SK-MEL-5 (cell line): ENCODE results near the gene EPHA4. TPM values are rescaled to one million over a fixed set of nuclear protein-coding genes. Genes with fewer than 3 reads are reported as not detected.

Source experiments
- DNase-seq: peaks from one replicate; pipeline ENCODE4 v3.0.0-alpha.2; 2016; ENCODE audit warnings: low read depth, low spot score
- in situ Hi-C: cut with HindIII; loops from 2 replicates; pipeline ENCODE4 v1.10.0; 2016; ENCODE audit warnings: low sequenced_read_pairs, high pct_unique_total_duplicates, low pct_unique_long_range_greater_than_20kb
- total RNA-seq: library from RNA; depleted of rRNA; stranded (reverse); fragments of >200 nt; shearing (Covaris generic); gene quantifications from 2 replicates; pipeline ENCODE4 v1.2.3, GENCODE V29; 2014

Gene EPHA4
- total RNA-seq, 1 experiment from 2014 or later: 42.4 TPM

DNA sequence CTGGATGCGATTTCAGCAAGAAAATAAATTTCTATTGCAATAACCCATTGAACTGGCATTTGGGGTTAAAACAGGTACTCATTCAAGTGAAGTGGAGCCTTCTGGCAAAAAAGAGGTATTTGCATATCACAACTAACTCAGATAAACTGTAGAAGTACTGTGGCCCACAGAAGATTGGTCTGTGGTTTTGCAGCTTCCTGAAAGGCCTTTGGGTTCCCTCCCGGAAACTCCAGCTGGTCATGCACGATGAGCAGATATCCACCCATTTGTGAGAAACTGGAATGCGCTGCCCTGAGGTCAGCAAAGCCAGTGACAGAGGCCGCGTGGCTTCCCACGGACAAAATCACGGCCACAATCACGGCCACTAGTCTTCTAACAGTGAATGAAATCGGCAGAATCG lies 106.3 kb downstream of the EPHA4 start:
- in situ Hi-C loops: no loop called here
- DNase-seq: no peak

DNA sequence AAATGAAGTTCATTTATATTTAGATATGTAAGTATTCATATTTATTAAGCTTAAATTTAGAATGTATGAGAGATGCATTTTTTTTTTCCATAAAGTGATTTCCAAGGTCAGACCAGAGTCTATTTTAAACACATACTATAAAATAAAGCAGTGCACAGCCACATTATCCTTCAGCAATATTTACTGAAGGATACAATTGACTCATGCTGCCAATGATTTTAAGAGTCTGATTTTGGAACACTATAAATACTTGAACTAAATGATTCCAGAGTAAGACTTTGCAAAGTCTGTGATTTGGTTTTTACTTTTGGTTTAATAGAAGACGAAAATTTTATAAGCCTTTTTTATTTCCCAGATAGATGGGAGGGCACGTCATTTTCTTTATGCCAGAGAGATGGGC lies 107.1 kb downstream of the EPHA4 start:
- in situ Hi-C loops: no loop called here
- no peak for DNase-seq

DNA sequence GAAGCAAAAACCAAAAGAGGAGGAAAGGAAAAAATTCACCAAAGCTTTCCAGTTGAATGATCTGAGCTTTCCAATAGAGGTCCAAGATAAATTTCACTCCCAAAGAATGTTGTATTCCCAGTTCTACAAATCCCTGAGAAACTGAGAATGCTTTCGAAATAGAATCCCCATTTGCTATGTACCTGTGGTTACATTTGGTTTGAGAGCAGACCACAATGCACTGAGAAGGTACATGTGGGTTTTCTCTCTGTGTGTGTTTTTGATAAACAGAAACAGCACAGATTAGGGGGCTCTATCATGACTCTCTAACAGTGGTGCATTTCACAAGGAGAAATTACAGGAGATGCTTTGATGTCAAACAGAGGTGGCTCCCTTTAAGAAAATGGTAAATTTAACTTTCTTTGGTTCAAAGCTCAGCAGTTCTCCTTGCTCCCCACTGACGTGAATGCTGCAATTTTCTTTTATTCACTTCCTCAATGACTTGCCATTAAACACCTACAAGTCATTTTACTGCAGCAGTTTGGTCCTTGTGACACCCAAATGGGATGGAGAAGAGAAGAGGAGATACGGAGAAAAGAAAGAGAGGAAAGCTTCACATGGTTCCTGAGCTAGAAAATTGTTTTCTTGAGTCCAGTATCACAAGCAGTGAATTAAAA lies 108.7 kb downstream of the EPHA4 start:
- no peak for DNase-seq
- in situ Hi-C loops: no loop called here

DNA sequence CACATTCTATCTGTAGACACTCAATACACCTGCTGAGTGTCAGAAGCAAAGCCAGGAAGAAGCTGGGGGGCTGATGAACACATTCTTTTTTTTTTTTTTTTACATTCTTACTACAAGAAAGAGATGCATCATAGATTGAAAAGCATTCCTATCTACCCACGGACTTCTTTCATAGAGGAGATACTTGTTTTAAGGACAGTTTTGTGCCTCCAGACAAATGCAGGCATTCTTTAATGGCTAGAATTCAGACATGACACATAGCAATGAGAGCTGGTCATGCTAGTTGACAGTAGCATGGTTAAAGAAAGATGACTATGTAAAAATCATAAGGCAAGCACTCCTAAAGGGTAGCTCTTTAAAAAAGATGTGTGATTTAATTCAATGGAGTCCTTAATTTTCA lies 110.2 kb downstream of the EPHA4 start:
- in situ Hi-C loops: no loop called here
- peak; percentile 19 for DNase-seq

DNA sequence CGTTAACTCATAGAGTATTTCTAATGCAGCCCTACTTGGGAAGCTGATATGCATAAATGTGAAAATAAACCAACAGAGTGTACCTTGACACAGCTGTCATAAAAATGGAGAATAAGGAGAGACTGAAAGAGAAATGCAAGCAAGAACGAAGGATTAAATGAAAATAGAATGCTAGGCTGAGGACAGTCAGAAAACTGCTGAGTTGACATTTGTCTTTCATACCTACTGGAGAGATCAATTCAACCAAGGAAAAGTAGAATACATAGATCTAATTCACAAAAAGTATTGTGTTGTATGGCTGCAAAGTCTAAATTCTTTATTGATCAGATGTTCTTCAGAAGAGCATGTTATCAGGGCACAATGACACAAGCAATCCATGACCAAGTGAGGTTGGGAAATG lies 112.0 kb downstream of the EPHA4 start:
- in situ Hi-C loops: no loop called here
- no peak for DNase-seq

DNA sequence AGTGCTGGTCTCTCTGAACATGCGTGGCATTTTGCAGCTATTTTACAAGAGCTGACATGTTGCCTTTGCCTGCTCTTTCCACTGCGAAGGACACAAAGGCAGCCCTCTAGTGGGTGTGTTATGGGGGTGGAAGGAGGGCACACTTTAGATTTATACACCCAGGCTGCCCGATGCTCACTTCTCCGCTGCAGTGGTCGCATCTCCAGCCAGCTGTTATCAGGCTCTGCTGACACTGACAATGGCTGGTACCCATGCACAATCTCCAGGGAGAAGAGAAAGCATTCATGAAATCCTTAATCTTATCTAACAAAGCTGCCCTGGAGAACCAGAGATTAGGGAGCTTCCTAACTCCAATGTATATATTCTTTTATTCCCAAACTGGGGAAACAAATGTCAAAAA lies 113.5 kb downstream of the EPHA4 start:
- in situ Hi-C loops: no loop called here
- DNase-seq: no peak

DNA sequence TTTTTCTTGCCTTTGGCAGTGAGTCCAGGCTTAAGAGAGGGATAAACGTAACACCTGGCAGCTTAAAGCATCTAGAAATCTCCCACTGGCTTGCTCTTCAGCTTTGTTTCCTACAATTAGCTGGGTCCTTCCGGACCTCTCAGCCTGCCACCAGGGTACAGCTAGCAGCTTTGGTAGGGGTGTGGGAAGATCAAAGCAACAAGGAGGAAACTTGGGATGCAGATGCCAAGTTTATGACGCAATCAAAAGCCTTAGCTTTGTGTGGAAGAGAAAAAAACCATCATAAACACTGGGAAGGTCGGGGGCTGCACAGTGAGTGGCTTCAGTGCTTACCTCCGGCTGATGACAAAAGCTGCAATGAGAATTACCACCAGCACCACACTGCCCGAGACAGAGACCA lies 116.9 kb downstream of the EPHA4 start:
- DNase-seq: no peak
- in situ Hi-C loops: no loop called here

DNA sequence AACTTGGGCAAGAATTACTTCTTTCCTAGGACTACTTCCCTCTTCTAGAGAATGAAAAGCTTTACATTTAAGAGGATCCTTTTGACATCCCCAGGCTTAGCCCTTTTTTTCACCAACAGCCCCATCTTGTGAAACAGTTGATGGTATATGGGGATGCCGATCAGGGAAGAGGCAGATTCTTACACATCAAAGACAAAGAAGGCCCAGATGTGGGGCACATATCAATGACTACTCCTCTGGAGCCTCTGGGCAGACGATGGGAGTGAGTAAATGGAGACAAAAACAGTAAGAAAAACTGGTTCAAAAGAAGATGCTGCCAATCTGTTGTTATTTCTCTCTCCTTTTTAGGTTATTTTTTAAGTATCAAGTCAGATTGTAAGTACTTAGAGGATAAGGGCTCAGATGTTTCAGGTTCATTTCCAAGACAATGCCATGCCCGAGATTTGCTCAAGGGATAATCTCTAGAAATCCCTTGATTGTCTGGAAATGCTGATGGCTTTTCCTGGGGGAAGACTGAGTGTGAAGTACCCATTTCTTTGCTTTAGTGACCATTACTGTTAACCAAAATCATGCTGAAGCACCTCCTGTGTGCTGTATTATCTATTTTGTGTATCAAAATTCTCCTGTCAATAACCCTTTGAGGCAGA lies 117.5 kb downstream of the EPHA4 start:
- DNase-seq: no peak
- in situ Hi-C loops: no loop called here

DNA sequence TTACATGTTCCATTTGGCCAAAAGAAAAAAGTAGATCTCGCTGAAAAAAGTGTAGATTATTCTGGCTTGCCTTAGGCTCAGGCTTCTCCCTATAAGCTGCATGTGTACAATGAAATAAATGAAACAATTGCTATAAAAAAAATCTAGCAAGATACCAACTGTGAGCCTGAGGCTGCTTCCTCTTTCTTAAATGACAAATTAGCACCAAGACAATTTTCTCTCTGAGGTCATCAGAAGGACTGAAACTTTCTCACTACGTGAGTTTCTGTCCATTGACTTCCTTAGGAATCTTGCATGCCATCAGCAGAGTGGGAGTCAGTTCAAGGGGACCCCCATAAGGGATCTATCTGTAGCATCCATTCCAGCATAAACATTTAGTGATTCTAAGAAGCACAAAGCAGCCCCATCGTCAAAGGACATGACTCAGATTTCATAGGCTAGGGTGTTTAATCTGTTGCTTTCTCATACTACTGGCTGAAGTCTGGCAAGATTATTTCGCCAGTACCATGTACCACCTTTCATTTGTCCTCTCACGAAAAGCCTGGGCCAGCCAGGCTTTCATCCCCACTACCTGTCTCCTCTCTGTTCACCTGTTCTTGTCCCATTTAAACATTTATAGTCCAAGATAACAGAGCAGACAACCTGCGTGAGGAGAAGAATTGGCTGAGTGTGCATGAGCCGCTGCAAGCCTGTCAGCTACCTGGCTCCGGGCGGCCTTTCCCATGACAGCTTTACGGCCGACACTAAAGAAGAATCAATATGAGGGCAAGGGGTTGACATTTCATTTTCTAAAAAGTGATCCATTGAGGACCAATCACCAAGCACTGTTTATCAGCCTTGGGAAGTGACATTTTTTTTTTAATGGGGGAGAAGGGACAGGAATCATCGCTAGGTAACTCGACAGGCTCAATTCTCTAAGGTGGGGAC lies 120.0 kb downstream of the EPHA4 start:
- in situ Hi-C loops: no loop called here
- no peak for DNase-seq

DNA sequence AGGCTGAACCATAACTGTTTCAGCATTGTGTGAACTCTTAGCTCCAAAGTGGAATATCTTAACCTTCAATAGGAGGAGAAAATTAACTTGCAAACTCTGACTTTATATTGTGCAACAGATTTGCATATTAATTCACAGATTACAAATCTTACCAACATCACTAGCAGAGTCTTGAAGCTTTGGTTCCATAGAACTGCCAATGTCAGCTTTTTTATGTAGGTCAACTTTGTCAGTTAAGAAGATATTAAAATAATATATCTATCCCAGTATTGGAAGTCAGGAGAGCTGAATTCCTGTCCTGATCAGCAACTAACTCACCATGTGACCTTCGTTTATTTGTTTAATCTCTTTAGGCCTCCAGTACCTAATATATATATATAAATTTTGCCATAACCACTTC lies 121.8 kb downstream of the EPHA4 start:
- in situ Hi-C loops: no loop called here
- no peak for DNase-seq

DNA sequence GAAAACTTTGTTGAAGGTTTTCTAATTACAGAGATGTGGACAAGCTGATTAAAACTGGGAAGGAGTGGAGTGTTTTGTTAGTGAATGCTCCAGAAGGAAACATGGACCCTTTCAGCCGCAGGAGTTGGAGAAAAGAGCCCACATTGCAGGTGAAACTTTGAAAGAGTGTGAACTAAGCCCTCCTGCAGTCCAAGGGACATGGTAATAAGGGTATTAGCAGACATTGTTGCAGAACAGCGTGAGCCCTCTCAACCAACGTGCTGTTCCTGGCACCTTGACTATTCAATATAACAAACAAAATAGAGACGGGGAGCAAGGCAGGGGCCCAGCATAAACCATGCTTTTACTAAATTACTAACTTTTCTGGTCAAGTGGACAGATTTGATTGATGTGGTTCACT lies 122.7 kb downstream of the EPHA4 start:
- DNase-seq: no peak
- in situ Hi-C loops: no loop called here

DNA sequence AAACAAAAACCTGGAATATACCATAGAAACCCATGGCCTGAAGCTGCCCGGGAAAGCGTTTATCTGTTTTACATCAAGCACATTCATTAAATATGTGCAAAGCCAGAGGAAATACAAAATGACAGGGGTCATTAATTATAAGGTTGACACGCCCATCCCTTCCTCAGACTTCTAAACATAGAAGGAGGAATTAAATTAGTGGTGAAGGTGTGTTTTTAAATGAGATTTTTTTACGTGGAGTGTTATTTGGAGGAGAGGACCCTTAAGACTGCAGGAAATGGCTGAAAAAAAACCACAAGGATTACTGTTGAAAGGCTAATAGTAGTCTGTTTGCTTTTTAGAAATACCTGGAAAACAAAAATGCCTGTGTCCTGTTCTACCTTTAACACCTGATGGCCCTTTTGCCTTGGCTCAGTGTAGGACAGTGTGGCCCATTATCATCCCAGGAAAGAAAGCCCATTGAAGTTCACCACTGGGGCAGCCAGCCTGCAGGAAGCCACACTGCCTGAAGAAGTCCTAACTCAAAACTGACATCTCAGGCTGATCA lies 123.2 kb downstream of the EPHA4 start:
- DNase-seq: no peak
- in situ Hi-C loops: no loop called here

DNA sequence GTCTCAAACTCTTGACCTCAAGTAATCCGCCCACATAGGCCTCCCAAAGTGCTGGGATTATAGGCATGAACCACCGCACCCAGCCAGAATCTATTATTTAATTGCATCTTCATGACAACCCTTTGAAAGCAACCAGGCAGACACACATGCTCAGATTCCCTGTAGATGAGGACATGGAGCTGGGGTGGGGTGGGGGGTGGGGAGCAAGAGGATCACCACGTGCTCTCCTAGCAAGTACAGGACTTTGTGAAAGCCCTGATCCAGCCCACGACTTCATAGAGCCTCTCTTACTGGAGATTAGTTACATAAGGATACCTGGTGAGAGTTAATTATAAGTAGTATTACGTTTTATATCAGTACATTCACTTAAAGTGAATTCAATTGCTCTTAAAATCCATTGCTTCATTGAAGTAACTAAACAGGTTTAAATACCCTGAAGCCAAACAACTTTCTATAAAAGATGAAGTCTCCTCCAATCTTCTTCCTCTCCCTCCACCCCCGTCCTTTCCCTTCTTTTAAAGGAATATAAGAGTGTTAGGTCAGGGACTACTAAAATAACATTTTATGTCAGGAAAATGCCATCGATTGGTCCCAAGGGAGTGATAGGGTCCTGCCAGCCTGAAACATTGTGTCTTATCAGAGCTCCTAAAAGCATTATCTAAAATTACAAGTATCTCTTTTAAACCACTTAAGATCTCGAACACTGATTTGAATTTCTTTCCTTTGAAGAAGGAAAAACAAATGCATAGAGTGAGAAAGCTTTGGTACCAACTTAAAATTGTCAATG lies 123.9 kb downstream of the EPHA4 start:
- in situ Hi-C loops: no loop called here
- DNase-seq: no peak

DNA sequence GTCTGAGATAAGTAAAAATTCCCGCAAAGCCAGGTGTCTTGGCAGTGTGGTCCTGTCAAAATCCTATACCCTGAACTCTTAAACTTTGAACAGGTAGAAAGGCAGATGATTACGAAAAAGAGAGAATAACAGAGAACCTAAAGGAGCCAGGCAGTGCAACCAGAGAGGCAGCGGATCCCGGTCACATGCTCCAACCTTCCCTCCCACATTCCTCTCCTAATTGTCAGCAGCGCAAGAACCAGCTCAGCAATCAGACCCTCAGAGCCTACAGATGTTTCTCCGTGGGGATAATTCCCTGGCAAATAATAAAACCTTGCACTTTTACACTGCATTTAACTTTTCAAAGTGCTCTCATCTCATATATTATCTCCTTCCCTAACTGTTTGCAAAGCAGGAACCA lies 124.8 kb downstream of the EPHA4 start:
- in situ Hi-C loops: no loop called here
- DNase-seq: no peak

DNA sequence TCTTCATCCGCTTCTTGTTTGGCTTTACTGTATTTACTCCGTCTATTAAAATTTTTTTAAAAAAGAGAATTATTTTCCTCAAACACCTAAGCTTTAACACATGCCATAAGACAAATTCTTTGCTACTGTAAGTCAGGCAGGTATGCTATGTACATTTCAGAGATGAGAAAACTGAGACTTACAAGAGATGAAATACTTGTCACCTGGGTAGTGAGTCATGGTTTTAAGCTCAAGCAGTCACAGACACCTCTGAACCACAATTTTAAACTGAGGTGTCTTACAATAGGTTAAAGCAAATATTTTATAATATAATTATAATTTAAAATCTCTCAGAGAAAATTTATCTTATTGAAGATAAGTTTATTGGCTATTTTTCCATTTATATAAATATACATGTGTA lies 126.0 kb downstream of the EPHA4 start:
- no peak for DNase-seq
- in situ Hi-C loops: no loop called here

DNA sequence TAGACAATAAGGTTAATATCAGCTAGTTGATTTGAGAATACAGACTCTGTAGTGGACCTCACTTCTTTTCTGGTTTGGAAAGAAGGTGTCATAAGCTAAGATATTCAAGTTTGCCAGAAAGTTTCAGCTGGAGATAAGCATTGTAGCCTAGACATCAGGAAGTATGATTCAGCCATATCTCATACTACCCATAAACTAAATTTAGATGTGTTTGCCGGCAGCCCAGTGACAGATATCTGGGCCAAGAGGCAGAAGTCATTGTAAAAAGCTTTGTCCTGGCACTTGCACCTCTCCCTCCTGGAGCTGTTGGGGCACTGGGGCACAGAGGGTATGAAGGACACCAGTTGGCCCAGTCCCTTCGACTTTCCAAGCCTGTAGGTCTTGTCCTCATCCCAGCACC lies 128.0 kb downstream of the EPHA4 start:
- no peak for DNase-seq
- in situ Hi-C loops: no loop called here

DNA sequence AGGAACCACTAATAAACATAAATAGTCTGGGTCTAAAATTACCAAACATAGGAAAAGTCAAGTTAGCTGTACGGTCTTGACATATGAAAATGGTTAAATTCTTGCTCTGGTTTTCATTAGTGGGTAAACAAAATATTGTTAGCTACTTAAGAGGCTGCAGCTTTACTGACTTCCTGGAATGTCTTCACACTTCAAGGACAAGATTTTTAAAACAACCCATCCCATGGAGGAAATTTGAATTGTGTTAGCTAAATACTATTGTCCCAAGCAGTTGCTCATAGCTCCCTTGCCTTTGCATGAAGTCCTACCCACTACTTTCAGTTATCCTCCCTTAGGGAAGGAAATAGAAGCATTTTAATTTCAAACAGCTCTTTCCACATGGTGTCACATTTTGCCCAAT lies 128.5 kb downstream of the EPHA4 start:
- in situ Hi-C loops: no loop called here
- no peak for DNase-seq

DNA sequence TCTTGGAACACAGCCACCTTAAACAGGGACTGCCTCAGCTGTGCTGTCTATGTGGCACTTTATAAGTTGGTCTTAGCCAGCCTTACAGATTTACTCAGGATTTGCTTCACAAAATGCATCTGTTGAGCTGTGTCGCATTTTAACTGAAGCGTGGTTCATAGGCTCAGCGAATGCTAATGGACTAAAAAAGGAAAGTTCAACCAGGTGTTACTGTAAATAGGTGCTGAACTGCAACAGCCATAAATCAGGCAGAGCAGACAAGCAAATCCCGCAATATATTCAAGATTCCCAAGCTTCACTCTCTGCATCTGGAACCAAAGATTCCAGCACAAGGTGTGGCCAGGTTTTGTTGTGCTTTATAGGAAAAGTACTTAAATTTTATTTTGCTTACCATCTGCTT lies 130.0 kb downstream of the EPHA4 start:
- in situ Hi-C loops: no loop called here

More for the DNA sequence above, 130.0 kb downstream of the EPHA4 start:
- no peak for DNase-seq
